ENCODE measurements around the gene HCAR2.
"Not testable (repeated sequence)": the region's sequence is repeated elsewhere in the genome, so short reads cannot be mapped to it uniquely, and the experiment has no call there.

Gene HCAR2

DNA sequence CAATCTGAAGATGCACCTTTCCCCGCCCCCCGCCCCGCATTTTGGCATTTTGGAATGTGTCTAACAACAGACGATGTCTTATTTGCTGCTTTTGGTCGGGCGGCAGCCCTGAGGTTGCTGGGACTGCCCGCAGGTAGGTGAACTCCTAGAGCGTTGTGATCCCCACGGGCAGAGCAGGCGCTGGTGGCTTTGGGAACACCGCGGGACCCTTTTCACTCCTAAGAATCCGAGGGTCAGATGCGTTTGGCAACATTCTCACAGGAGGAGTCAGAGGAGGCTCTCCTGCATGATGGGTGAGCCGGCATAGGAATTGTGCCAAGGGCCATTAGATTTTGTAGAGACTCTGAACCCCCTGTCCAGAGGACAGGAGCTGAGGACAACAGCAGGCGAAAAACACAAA is 41.9 kb downstream of the HCAR2 start:
- no peak for DNase-seq

DNA sequence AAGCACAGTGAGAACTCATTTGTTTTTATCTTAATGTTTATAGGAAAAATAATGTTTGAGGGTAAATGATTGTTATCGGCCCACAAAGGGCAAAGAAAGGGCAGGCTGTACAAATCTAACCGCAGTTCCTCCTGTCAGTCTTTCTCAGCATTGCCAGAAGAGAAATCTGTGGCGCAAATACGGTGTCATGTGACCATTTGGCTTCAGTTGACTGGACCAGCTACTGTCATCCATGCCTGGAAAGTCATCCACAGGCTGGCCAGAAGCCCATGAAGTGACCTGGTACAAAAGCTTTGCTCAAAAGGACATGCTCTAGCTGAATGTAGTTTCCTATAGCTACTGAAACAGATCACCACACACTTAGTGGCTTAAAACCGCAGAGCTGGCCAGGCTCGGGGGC is 43.6 kb downstream of the HCAR2 start:
- no peak for DNase-seq

DNA sequence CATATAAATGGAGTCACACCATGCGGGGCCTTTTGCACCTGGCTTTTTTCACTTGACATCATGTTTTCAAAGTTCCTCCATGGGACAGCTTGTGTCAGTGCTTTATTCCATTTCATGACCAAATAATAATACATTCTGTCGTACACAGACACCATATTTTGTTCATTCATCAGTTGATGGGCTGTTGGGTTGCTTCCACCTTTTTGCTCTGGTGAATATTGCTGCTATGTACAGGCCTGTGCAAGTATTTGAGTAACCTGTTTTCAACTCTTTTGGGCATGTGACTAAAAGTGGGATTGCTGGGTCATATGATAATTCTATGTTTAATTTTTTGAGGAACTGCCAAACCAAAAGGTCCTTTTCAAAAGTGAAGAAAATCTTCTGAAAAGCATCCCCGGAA is 46.9 kb downstream of the HCAR2 start:
- DNase-seq, result no peak

DNA sequence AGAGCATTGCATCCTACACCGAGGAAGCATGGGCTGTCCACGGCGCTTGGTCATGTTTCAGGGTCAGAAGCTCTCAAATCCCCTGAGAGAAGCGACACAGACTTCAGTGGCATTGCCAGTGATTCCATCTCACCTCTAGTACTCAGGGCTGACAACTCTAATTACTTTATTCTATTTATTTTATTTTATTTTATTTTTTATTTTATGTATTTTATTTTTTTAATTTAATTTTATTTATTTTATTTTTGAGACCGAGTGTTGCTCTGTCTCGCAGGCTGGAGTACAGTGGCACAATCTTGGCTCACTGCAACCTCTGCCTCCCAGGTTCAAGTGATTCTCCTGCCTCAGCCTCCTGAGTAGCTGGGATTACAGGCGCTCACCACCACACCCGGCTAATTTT is 49.9 kb downstream of the HCAR2 start:
- DNase-seq, result not testable (repeated sequence)

DNA sequence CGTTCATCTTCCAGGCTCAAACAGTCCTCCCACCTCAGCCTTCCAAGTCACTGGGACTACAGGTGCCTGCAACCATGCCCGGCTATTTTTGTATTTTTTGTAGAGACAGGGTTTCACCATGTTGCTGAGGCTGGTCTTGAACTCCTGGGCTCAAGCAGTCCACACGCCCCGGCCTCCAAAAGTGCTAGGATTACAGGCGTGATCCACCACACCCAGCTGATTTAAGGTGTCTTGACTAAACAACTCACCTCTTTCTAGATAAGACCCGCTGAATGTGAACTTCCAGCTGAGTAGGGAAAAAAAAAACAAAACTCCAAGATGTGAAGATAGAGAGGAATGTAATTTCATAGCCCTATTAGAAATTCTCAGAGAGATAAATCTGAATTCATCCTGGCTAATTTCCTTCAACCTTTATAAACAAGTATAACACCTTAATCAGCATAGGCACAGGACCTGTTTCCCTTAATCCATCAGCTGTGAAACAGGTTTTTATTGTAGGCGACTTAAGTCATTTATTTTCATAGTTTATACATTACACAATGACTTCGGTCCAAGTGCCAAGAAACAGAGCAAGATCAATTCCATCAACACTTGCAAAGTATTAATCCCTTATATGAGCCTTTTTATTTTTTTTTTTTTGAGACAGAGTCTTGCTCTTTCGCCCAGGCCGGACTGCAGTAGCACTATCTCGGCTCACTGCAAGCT is 51.5 kb downstream of the HCAR2 start:
- no peak for DNase-seq
